Inflammatory macrophage (primary cell): ENCODE measurements around the gene YPEL2.

ENCODE experiments used
- DNase-seq, 2 donors: peaks; one replicate each; pipeline ENCODE4 v3.0.0-alpha.2; 2020 to 2022

The YPEL2 gene

DNA sequence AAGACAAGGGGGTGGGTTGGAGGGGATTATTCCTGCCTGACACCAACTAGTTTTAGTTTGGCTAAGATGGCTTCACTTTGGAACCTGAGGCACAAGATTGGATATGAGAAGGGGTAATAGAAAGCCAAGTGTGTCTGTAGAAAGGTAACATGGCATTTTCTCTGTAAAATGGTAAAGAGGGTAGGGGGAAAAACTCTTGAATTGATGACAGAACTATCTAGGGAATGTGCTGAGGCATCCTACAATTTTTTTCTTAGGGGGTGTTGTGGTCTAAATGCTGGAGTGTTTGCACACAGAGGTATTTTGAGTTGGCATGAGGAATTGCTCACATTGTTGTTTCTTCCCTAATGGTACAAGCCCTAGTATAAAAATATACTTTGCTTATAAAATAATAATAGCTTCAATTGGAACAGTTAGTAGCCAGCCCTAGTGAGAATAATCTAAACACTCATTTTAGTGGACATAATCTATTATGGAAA lies 25.8 kb downstream of the YPEL2 start:
- DNase-seq, result no peak

DNA sequence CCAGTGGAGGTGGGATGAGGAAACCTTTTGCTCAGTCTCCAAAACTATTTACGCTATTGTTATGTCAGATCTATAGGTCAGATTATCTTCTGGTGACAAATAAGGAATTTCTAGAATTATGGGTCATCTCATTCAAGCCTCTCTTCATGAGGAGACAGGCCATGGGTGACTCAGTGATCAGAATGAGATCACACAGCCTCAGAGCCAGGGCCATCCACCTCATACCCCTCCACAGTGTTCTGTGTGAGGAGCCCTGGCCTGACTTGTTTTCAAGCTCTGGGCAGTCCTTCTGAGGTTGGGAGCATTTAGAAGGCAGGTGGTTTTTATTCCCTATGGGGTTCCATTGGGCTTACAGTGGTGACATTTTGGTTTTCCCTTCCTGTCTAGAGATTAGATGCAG lies 26.5 kb downstream of the YPEL2 start:
- no peak for DNase-seq

- DNase-seq, result peak in 1 of 2 donors; percentile 18
Measured at GRCh38 chr17:59361386-59361785, 29.9 kb downstream of the YPEL2 start.

- no peak for DNase-seq
Measured at GRCh38 chr17:59361916-59362810, 30.7 kb downstream of the YPEL2 start.

DNA sequence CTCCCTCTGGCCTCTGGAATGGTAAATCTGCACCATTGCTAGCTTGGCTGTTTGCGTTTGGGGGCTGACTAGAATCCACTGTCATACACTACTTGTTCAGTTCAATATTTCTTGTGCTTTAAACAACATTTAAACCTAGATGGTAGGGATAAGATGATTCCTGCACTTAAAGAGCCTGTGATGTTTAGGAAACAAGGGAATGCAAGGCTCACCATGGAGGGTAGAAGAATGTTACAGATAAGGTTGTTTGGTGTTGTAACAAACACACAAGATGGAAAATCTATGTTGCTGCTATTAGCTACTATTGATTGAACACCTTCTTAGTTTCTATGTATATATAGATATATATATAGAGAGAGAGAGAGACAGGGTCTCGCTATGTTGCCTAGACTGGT lies 31.4 kb downstream of the YPEL2 start:
- no peak for DNase-seq

- DNase-seq, result no peak
Measured at GRCh38 chr17:59365383-59365981, 34.0 kb downstream of the YPEL2 start.

- DNase-seq, result peak; percentile 74 to 85
Measured at GRCh38 chr17:59366040-59366757, 34.7 kb downstream of the YPEL2 start.

DNA sequence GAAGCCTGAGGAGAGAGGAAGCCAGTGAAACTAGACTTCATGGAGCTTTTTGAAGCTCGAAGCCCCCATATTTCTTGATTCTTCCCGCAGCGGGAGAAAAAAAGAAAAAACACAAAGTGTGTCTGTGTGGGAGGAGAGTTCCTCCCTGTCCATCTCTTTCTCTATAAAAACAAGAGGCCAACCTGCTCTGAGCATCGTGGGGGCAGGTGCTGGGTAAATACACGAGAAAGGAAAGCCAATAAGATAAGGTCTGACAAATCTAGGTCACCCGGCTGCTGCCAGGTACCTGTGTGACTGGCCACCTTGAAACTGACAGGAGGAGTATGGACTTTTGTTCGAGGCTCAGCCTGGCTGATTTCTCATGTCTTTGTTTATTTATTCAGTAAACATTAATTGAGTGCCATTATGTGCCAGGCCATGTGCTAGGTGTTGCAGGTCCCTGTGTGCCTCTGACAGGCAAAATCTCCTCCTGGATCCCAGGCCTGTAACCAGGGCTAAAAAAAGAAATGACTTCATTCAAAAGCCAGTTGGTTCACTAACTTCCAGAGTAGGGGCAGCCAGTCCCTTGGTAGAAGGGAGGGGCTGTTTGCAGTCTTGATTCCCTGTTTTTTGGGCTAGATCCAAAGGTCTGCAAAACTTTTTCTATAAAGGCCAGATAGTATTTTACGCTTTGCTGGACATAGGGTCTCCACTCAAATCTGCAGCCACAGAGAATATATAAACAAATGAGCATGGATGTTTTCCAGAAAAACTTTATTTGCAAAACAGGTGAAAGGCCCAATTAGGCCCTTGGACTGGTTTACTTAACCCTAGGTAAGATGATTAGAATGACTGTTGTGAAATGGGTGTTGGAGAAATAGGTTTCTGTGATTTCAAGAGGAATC lies 35.6 kb downstream of the YPEL2 start:
- no peak for DNase-seq

GRCh38 chr17:59367657-59368045 lies 36.2 kb downstream of the YPEL2 start:
- DNase-seq, result no peak

DNA sequence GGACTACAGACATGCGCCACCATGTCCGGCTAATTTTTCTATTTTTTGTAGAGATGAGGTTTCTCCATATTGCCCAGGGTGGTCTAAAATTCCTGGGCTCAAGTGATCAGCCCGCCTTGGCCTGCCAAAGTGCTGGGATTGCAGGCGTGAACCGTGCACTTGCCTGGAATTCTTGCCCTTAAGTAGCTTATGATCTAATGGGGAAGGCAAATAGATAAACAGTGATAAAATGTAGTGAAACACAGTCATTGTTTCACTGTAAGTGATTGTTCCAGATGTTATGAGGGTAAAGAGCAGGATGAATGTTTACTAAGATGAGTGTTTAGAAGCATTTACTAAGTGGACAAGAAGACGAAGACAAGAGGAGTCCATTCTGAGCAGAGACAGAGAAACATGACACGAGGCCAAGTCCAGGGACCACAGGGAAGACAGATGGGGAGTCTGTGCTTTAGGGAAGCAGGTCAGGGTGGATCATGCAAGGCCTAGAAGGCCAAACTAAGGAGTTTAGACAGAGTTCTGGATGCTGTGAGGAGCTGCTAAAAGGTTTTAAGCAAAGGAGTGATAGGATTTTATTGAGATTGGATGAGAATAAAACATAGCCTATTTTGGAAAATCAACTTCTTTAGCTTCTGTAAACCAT lies 36.9 kb downstream of the YPEL2 start:
- no peak for DNase-seq

GRCh38 chr17:59369031-59369975 lies 37.8 kb downstream of the YPEL2 start:
- no peak for DNase-seq

DNA sequence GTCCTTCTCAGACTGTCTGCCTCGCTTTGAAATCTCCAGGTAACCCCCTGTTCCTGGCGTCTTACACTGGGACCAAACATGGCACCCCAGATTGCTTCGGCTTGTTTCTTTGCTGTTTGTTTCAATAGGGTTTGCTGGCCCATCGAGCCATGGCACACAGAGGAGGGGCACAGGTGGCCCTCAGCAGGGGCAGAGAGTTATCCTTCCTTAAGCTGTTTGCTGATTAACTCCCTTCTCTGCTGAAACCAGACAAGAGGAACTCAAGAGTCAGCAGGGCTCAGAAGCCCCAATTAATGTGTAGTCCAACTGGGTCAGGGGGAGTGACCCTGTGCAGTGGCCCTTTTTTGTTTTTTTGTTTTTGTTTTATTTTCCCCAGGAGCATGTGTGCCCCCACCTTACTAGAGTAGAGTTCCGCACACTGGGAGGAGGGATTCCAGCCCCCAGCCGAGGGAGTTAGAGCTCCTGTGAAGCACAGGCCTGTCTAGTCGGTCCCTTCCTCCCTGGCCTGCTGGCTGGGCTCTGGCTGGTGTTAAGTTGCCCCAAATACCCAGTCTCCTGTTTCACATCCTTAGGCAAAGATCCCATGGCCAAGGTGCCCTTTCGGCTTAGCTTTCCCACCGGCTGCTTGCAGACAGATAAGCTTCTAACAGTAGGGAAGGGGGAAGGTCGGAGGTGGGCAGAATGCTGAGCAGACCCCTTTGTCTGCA lies 39.3 kb downstream of the YPEL2 start:
- DNase-seq, result no peak

DNA sequence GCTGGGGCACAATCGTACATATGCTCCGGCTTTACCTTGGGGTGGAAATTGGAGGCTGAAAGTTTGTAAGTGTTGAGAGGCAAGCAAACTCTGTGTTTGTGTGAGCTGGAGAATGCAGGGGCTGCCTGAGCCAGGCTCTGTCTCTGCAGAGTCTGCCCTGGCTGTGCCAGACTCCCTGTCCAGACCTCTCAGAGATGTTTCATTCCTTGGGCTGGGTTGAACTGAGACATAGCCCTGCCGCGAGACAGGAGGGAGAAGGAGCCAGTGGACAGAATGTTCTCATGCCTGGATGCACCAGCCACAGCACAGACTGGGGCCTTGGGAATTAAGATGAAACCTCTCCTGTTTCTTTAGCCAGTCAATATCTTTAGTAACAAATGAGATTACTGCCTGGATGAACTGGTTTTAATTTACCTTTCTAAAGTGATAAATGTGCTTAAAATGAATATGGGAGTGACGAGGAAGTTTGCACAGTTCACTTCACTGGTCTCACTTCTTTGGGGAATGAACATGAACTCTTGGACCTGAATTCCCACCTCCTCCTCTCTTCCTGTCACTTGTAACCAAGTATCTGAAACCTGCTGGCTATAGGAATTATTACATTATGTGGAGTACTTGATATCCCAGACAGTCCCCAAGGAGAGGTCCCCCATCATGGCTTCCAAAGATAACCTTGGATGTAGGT lies 40.1 kb downstream of the YPEL2 start:
- DNase-seq, result no peak

- DNase-seq, result peak; percentile 89
Measured at GRCh38 chr17:59372138-59372751, 40.8 kb downstream of the YPEL2 start.

DNA sequence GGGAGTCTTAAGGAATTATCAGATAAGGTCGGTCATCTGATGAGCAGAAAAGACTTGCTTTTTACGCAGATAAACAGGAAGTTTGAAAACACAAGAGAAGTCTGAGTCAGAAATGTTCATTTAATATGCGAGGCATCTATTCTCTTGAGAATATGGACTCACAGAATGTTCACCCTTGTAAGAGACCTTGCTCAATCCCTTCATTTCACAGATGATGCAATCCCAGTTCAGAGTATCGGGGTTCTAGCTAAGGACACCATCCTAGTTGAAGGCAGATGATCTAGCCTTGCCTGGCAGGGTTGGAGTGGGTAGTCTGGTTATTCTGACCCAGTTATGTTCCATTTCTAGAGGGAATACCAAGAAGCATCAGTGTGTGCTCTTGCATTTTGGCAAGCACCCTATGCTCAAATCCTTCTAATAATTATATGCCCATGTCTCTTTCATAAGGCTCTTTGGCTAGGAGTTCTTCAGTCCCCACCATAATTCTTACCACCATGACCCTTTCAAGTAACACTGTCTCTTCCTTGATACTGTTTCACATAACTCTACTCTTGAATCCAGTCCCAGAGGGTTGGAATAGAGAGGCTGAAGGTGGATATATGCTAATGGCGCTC lies 42.5 kb downstream of the YPEL2 start:
- DNase-seq, result peak; percentile 70 to 87

GRCh38 chr17:59374612-59375011 lies 43.2 kb downstream of the YPEL2 start:
- peak in 1 of 2 donors; percentile 31 for DNase-seq

DNA sequence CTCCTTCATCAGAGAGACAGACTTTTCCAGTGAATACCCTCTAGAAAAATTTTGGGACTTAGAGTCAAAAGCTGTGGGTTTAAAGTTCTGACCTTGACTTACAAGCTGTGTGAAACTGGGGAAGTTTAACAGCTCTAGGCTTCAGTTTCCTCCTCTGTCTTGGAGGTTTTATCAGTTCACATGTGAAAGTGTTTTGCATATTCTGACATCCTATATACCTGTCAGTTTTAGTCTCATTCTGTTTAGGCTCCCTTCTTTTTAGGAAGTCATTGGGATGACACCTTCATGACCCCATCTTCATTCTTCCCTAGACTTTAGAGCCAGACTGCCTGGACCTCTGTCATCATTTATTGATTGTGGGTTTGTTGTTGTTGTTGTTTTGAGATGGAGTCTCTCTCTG lies 44.4 kb downstream of the YPEL2 start:
- DNase-seq, result no peak

GRCh38 chr17:59376506-59376905 lies 45.1 kb downstream of the YPEL2 start:
- peak; percentile 17 to 43 for DNase-seq
